ENCODE measurements around the gene ABLIM3. TPM values are rescaled to one million over a fixed set of nuclear protein-coding genes. Genes with fewer than 3 reads are reported as not detected.

The ABLIM3 gene
- total and polyA plus RNA-seq, 2 donors (not counting 3 experiments of a cell fraction or from before 2014, with no cell fraction given), result 16.7 to 42.1 TPM

DNA sequence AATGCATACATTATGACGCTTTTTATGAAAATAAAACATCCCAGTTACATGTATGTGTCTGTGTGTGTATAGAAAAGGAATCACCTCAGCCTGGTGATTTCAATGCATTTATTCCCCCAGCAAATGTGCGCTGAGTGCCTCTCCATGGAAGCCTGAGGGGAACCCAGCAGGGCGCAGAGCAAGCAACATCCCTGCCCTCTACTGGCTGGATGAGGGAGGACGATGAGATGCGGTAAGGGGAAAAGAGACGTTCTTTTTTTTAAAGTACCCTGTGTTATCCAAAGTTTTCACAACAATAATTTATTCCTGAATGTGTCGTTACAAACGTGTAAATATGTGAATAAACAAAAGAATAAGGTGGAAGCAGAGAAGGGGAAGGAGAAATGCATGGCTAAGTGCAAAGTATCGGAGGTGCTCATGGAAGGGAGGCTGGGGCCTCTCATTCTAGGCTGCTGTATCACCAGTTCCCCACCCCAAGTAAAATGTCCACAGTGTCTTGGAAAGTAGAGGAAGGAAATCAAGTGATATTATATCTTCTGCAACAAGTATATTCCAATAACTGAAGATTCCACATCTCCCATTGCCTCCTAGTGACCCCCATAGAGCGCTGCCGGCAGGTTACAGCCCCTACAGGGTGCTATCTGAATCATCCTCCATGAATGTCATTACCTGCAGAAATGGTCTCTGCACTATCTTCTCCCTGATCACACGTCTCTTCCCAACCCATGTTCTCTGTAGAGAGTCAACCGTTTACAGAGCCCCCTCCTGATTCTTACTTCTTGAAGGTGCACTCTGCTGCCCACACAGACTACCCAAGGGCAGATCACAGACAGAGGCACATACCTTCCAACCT lies 13.0 kb upstream of the ABLIM3 start:
- no peaks in the 10 kb centered on the region for H3K36me3 ChIP-seq (ENCODE audit: control insufficient read depth in 2 of 2, extremely low read depth in 1 of 2, insufficient read depth in 2 of 2, low read length in 2 of 2)
- dilution Hi-C loops (cut with MboI; ENCODE audit: extremely low pct_ligation_motif_present, low sequenced_read_pairs), result no loop called here
- H3K9me1 ChIP-seq (replicated peaks; ENCODE audit: control insufficient read depth, extremely low read depth, insufficient read depth, low read length), result no peaks in the 10 kb centered on the region
- BruUV-seq (replicated peaks), result no TSS peak
- no peak overlapping the region for H3K4me3 ChIP-seq (replicated peaks in 1 of 3; ENCODE audit: insufficient read depth in 1 of 3, low read depth in 1 of 3, low read length in 3 of 3)
- FAIRE-seq, result peak; percentile 78
- no peak overlapping the region for H3K9ac ChIP-seq (replicated peaks; ENCODE audit: extremely low read depth, insufficient read depth, low read length)
- no peaks in the 10 kb centered on the region for H3K9me3 ChIP-seq (replicated peaks; ENCODE audit: control insufficient read depth, insufficient read depth, low read length)
- no peaks in the 10 kb centered on the region for H4K20me1 ChIP-seq (replicated peaks; ENCODE audit: control insufficient read depth, extremely low read depth, insufficient read depth, low read length)
- no peak overlapping the region for H3K27ac ChIP-seq (ENCODE audit: insufficient read depth, low read depth, low read length)
- no peaks in the 10 kb centered on the region for H3K27me3 ChIP-seq (ENCODE audit: control insufficient read depth in 2 of 2, insufficient read depth in 2 of 2, low read length in 2 of 2)
- intact Hi-C loops (cut with micrococcal nuclease), result loop anchor here (1.0 kb wide), 1 partner anchor 395 kb away; no protein-coding TSS in a partner anchor
- no peak overlapping the region for H2AFZ ChIP-seq (ENCODE audit: low read depth, low read length)
- no peak for TF ChIP-seq POLR2AphosphoS5 (IDR thresholded peaks at IDR 0.05; ENCODE audit: insufficient read depth, low read depth, low read length)
- TF ChIP-seq CTCF (IDR thresholded peaks at IDR 0.05; ENCODE audit: extremely low read depth in 1 of 2, insufficient read depth in 1 of 2, low read depth in 1 of 2, low read length in 2 of 2), result peak; percentile 75 to 80
- peaks cover 12% of the 10 kb centered on the region for H3K4me1 ChIP-seq (ENCODE audit: control insufficient read depth, extremely low read depth, insufficient read depth, low read length)
- H3K79me2 ChIP-seq (ENCODE audit: control insufficient read depth, insufficient read depth, low read length), result no peaks in the 10 kb centered on the region
- CTCF ChIA-PET, result interaction anchor here (1.0 to 5.0 kb wide), 2 partner anchors 101 to 137 kb away, joined by 4 to 39 read pairs; no protein-coding TSS in a partner anchor
- H3K4me2 ChIP-seq (ENCODE audit: insufficient read depth, low read length), result no peak overlapping the region
- peak; percentile 16 for DNase-seq (ENCODE audit: low read depth, low spot score)
- POLR2A ChIA-PET, result no interaction called here

- TF ChIP-seq POLR2A (IDR thresholded peaks at IDR 0.05; ENCODE audit: low read depth, low read length) (no peak), POLR2AphosphoS5 (IDR thresholded peaks at IDR 0.05; ENCODE audit: insufficient read depth, low read depth, low read length) (no peak), CTCF (IDR thresholded peaks at IDR 0.05; ENCODE audit: extremely low read depth in 1 of 2, insufficient read depth in 1 of 2, low read depth in 1 of 2, low read length in 2 of 2) (no peak), EZH2 (IDR thresholded peaks at IDR 0.05; ENCODE audit: borderline replicate concordance, low read depth, low read length, severe bottlenecking) (no peak), MAX (IDR thresholded peaks at IDR 0.05; ENCODE audit: insufficient read depth, insufficient read length) (no peak), FOS (IDR thresholded peaks at IDR 0.05; ENCODE audit: borderline replicate concordance, insufficient read depth, low read length) (no peak), JUN (IDR thresholded peaks at IDR 0.05; ENCODE audit: borderline replicate concordance, insufficient read depth, insufficient read length, low read depth) (no peak), GATA2 (IDR thresholded peaks at IDR 0.05; ENCODE audit: insufficient read depth, insufficient read length, low read depth, low read length) (no peak), MYC (IDR thresholded peaks at IDR 0.05; ENCODE audit: low read depth, low read length) (no peak)
- Histone ChIP-seq H3K36me3 (ENCODE audit: control insufficient read depth in 2 of 2, extremely low read depth in 1 of 2, insufficient read depth in 2 of 2, low read length in 2 of 2) (no peaks in the 10 kb centered on the region), H3K9me3 (replicated peaks; ENCODE audit: control insufficient read depth, insufficient read depth, low read length) (no peaks in the 10 kb centered on the region), H3K27me3 (ENCODE audit: control insufficient read depth in 2 of 2, insufficient read depth in 2 of 2, low read length in 2 of 2) (no peaks in the 10 kb centered on the region), H3K27ac (ENCODE audit: insufficient read depth, low read depth, low read length) (no peak overlapping the region), H3K9me1 (replicated peaks; ENCODE audit: control insufficient read depth, extremely low read depth, insufficient read depth, low read length) (no peaks in the 10 kb centered on the region), H3K79me2 (ENCODE audit: control insufficient read depth, insufficient read depth, low read length) (no peaks in the 10 kb centered on the region), H3K4me2 (ENCODE audit: insufficient read depth, low read length) (no peak overlapping the region), H3K9ac (replicated peaks; ENCODE audit: extremely low read depth, insufficient read depth, low read length) (no peak overlapping the region), H3K4me1 (ENCODE audit: control insufficient read depth, extremely low read depth, insufficient read depth, low read length) (peaks cover 20% of the 10 kb centered on the region), H4K20me1 (replicated peaks; ENCODE audit: control insufficient read depth, extremely low read depth, insufficient read depth, low read length) (no peaks in the 10 kb centered on the region), H3K4me3 (replicated peaks in 1 of 3; ENCODE audit: insufficient read depth in 1 of 3, low read depth in 1 of 3, low read length in 3 of 3) (no peak overlapping the region), H2AFZ (ENCODE audit: low read depth, low read length) (no peak overlapping the region)
- POLR2A ChIA-PET, result no interaction called here
- CTCF ChIA-PET, result interaction anchor here (1.0 to 5.0 kb wide), 2 partner anchors 100 to 136 kb away, joined by 4 to 39 read pairs; no protein-coding TSS in a partner anchor
- dilution Hi-C loops (cut with MboI; ENCODE audit: extremely low pct_ligation_motif_present, low sequenced_read_pairs) (no loop called here), intact Hi-C loops (cut with micrococcal nuclease) (no loop called here)
- no peak for DNase-seq (ENCODE audit: low read depth, low spot score)
- no TSS peak for BruUV-seq (replicated peaks)
- no peak for FAIRE-seq
Measured at GRCh38 chr5:149129181-149129580, 12.1 kb upstream of the ABLIM3 start.
